Esophagus squamous epithelium (tissue), 4 donors: Measurements from ENCODE around the gene OPTN.

ENCODE experiments used
- CTCF ChIP-seq, 6 experiments: fragments of 450-650 bp in 4 of 6; fragments of 200-600 bp in 2 of 6; sonication (generic) in 2 of 6; IDR thresholded peaks; one replicate each; pipeline ENCODE4 v1.5.1; 2016 to 2019; ENCODE audit warnings: antibody characterized with exemption in 6 of 6, mild to moderate bottlenecking in 4 of 6, moderate library complexity in 4 of 6
- POLR2A ChIP-seq, 4 donors: fragments of 450-650 bp; IDR thresholded peaks; one replicate each; pipeline ENCODE4 v1.6.1; 2017; ENCODE audit warnings: antibody characterized with exemption in 4 of 4, mild to moderate bottlenecking in 4 of 4, moderate library complexity in 3 of 4

GRCh38 chr10:13090289-13090688 lies 9.7 kb upstream of the OPTN start:
- TF ChIP-seq CTCF (IDR thresholded peaks at IDR 0.05) (no peak), POLR2A (IDR thresholded peaks at IDR 0.05) (no peak)
